HepG2 (cell line): ENCODE measurements around the gene ACADVL.

Experiments
- FOSL1 ChIP-seq: sonication (generic); formaldehyde crosslinking; IDR thresholded peaks from 2 replicates; pipeline ENCODE4 v1.9.0; 2021; ENCODE audit warnings: missing genetic modification reagents, borderline replicate concordance
- NFIC ChIP-seq: IDR thresholded peaks from 2 replicates; pipeline ENCODE4 v1.6.1; 2012; ENCODE audit warnings: mild to moderate bottlenecking, low read length, inconsistent platforms
- SP2 ChIP-seq: sonication (generic); formaldehyde crosslinking; IDR thresholded peaks from 2 replicates; pipeline ENCODE4 v1.5.1; 2020; ENCODE audit warnings: mild to moderate bottlenecking, missing genetic modification reagents
- TF ChIP-seq, protein P1 (sequence below): sonication (generic); formaldehyde crosslinking; IDR thresholded peaks from 2 replicates; pipeline ENCODE4 v1.5.0; 2020; ENCODE audit warnings: mild to moderate bottlenecking, missing genetic modification reagents, moderate library complexity

DNA sequence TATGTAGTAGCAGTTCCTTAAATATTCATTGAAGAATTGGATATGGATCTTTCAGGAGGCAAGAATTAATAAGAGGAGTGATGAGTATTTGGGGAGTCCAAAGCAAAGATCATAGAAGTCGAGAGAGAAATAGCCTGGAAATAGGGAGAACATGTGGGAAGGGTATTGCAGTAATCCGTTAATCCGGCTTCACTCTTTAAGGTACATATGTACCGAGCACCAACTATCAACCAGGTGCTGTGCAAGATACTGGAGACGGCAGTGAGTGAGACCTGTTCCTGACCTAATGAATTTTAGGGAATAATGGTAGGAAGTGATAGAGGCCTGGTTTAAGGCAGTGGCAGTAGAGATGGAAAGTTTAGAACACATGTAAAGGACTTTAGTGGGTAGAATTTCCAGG is 33.3 kb downstream of the ACADVL start:
- TF ChIP-seq NFIC (no peak), SP2 (CRISPR knock-in tag) (no peak), FOSL1 (CRISPR knock-in tag) (no peak)
- TF ChIP-seq, protein P1, sequence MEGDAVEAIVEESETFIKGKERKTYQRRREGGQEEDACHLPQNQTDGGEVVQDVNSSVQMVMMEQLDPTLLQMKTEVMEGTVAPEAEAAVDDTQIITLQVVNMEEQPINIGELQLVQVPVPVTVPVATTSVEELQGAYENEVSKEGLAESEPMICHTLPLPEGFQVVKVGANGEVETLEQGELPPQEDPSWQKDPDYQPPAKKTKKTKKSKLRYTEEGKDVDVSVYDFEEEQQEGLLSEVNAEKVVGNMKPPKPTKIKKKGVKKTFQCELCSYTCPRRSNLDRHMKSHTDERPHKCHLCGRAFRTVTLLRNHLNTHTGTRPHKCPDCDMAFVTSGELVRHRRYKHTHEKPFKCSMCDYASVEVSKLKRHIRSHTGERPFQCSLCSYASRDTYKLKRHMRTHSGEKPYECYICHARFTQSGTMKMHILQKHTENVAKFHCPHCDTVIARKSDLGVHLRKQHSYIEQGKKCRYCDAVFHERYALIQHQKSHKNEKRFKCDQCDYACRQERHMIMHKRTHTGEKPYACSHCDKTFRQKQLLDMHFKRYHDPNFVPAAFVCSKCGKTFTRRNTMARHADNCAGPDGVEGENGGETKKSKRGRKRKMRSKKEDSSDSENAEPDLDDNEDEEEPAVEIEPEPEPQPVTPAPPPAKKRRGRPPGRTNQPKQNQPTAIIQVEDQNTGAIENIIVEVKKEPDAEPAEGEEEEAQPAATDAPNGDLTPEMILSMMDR = no peak
